SK-N-SH (cell line): ENCODE data around the gene KCTD12. TPM values are rescaled to one million over a fixed set of nuclear protein-coding genes. Genes with fewer than 3 reads are reported as not detected.
"Not testable (repeated sequence)": the region's sequence is repeated elsewhere in the genome, so short reads cannot be mapped to it uniquely, and the experiment has no call there.

Experiments
- CTCF ChIA-PET: fragments of 300-600, 350-600 bp; formaldehyde crosslinking; extraction: SDS; loops from one replicate; lab custom pipeline; 2021; lab: Yijun Ruan, JAX
- POLR2A ChIA-PET: fragments of 350-600 bp; sonication (Branson Sonifier 250); formaldehyde crosslinking; extraction: SDS; loops from one replicate; lab custom pipeline; 2020; ENCODE audit warnings: antibody characterized with exemption, inconsistent platforms; lab: Yijun Ruan, JAX
- DNase-seq: peaks from one replicate; pipeline ENCODE4 v3.0.0; 2012
- H2AFZ ChIP-seq: fragments of 200-600 bp; sonication (generic); 2 replicates; pipeline ENCODE4 v1.8.1; 2016; ENCODE audit warnings: antibody characterized with exemption, mild to moderate bottlenecking, low read depth
- H3F3A ChIP-seq: fragments of 200-600 bp; sonication (generic); replicated peaks from 2 replicates; pipeline ENCODE3; 2016; ENCODE audit warnings: antibody characterized with exemption, mild to moderate bottlenecking; ENCODE audit not compliant: insufficient read depth
- H3K27ac ChIP-seq, 2 experiments: fragments of 200-500 bp in 1 of 2; fragments of 200-600 bp in 1 of 2; sonication (Bioruptor generic) in 1 of 2; sonication (generic), shearing (Covaris generic) in 1 of 2; 2 replicates each; pipeline versions ENCODE4 v1.5.1 to v1.6.1; 2014 to 2016; ENCODE audit warnings: low read depth in 2 of 2, inconsistent platforms in 1 of 2, low read length in 1 of 2, mild to moderate bottlenecking in 1 of 2, mixed read lengths in 1 of 2
- H3K27me3 ChIP-seq: fragments of 200-600 bp; sonication (generic), shearing (Covaris generic); 2 replicates; pipeline ENCODE4 v1.6.1; 2016; ENCODE audit warnings: mixed run types; ENCODE audit not compliant: insufficient read depth
- H3K36me3 ChIP-seq, 2 experiments: fragments of 200-500 bp in 1 of 2; fragments of 200-600 bp in 1 of 2; sonication (Bioruptor generic) in 1 of 2; sonication (generic) in 1 of 2; replicated peaks in 1 of 2; 2 replicates each; pipeline versions ENCODE3 to v1.5.1; 2014 to 2016; ENCODE audit warnings: low read length in 1 of 2, mild to moderate bottlenecking in 1 of 2; ENCODE audit not compliant: insufficient read depth in 2 of 2, control insufficient read depth in 1 of 2
- H3K4me1 ChIP-seq, 2 experiments: fragments of 200-500 bp in 1 of 2; fragments of 200-600 bp in 1 of 2; sonication (Bioruptor generic) in 1 of 2; sonication (generic), shearing (Covaris generic) in 1 of 2; 2 replicates each; pipeline versions ENCODE4 v1.5.1 to v1.6.1; 2014 to 2016; ENCODE audit warnings: low read depth in 1 of 2, low read length in 1 of 2, mixed run types in 1 of 2; ENCODE audit not compliant: insufficient read depth in 2 of 2, control insufficient read depth in 1 of 2
- H3K4me2 ChIP-seq: fragments of 200-600 bp; sonication (generic), shearing (Covaris generic); 2 replicates; pipeline ENCODE4 v1.6.1; 2017; ENCODE audit warnings: mixed run types
- H3K4me3 ChIP-seq, 2 experiments: fragments of 200-500 bp in 1 of 2; fragments of 200-600 bp in 1 of 2; sonication (Bioruptor generic) in 1 of 2; sonication (generic), shearing (Covaris generic) in 1 of 2; 2 replicates each; pipeline versions ENCODE4 v1.5.1 to v1.8.1; 2014 to 2016; ENCODE audit warnings: low read depth in 2 of 2, inconsistent platforms in 1 of 2, low read length in 1 of 2, mild to moderate bottlenecking in 1 of 2, mixed read lengths in 1 of 2, moderate library complexity in 1 of 2
- H3K79me2 ChIP-seq: fragments of 200-600 bp; sonication (generic); 2 replicates; pipeline ENCODE4 v1.8.1; 2017; ENCODE audit warnings: mild to moderate bottlenecking; ENCODE audit not compliant: insufficient read depth
- H3K9ac ChIP-seq: fragments of 200-600 bp; sonication (generic); 2 replicates; pipeline ENCODE4 v1.6.1; 2017; ENCODE audit warnings: mixed run types
- H3K9me2 ChIP-seq: fragments of 200-600 bp; sonication (generic); 2 replicates; pipeline ENCODE4 v1.6.1; 2017; ENCODE audit warnings: mixed run types
- H3K9me3 ChIP-seq: fragments of 200-600 bp; sonication (generic); 2 replicates; pipeline ENCODE4 v1.6.1; 2017; ENCODE audit warnings: mixed run types, mild to moderate bottlenecking, moderate library complexity
- H4K20me1 ChIP-seq: fragments of 200-600 bp; sonication (generic); 2 replicates; pipeline ENCODE4 v1.6.1; 2017; ENCODE audit warnings: mild to moderate bottlenecking, mixed run types; ENCODE audit not compliant: insufficient read depth
- FOXJ3 ChIP-seq: sonication (generic); formaldehyde crosslinking; IDR thresholded peaks from 2 replicates; pipeline ENCODE4 v1.5.1; 2020; ENCODE audit warnings: mild to moderate bottlenecking, missing genetic modification reagents
- GABPA ChIP-seq: IDR thresholded peaks from 2 replicates; pipeline ENCODE4 v1.4.0; 2012; ENCODE audit warnings: low read depth, mild to moderate bottlenecking
- MEF2A ChIP-seq: IDR thresholded peaks from 2 replicates; pipeline ENCODE4 v1.4.0; 2012; ENCODE audit warnings: low read depth, borderline replicate concordance
- RAD21 ChIP-seq: IDR thresholded peaks from 2 replicates; pipeline ENCODE4 v1.6.1; 2012; ENCODE audit warnings: mild to moderate bottlenecking, low read length
- RFX5 ChIP-seq: IDR thresholded peaks from 2 replicates; pipeline ENCODE4 v1.6.1; 2012; ENCODE audit warnings: mild to moderate bottlenecking, improper control_type of control experiment, low read length
- SIN3A ChIP-seq: IDR thresholded peaks from 2 replicates; pipeline ENCODE4 v1.6.1; 2012; ENCODE audit warnings: low read depth, mild to moderate bottlenecking, low read length, moderate library complexity, borderline replicate concordance
- SMC3 ChIP-seq: IDR thresholded peaks from 2 replicates; pipeline ENCODE4 v1.6.1; 2012; ENCODE audit warnings: low read depth, low read length, improper control_type of control experiment
- WGBS: methylation state at CpG from one replicate; pipeline ENCODE4 v1.1.6; 2017; ENCODE audit warnings: low lambda C conversion rate; 5-methylcytosine and 5-hydroxymethylcytosine counted together
- polyA plus RNA-seq, 3 experiments: library from polyadenylated mRNA; depleted of rRNA; stranded (reverse); fragments of >200 nt; gene quantifications; 2 replicates each; pipeline ENCODE4 v1.2.3, GENCODE V29; 2012
- TF ChIP-seq, protein P1 (sequence below): fragments of 200-600 bp; sonication (generic); IDR thresholded peaks from 2 replicates; pipeline ENCODE4 v1.6.1; 2017; ENCODE audit warnings: antibody characterized with exemption, mild to moderate bottlenecking, moderate library complexity
- TF ChIP-seq, protein P2 (sequence below): IDR thresholded peaks from 2 replicates; pipeline ENCODE4 v1.4.0; 2012; ENCODE audit warnings: low read depth, borderline replicate concordance

Gene KCTD12
- polyA plus RNA-seq, 1 of the 3 experiments (the other 2 are of a cell fraction): 1.0 TPM

DNA sequence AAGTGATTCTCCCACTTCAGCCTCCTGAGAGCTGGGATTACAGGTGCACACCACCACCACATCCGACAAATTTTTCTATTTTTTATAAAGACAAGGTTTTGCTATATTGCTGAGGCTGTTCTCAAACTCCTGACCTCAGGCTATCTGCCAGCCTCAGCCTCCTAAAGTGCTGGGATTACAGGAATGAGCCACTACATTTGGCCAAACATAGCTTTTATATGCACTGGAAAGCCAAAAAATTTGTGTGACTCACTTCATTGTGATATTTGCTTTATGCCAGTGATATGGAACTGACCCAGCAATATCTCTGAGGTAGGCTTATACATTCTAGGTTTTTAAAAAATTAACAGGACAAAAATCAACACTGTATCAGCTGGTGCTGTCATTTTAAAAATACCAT lies 35.3 kb upstream of the KCTD12 start:
- Histone ChIP-seq H3K36me3 (no peaks in the 10 kb centered on the region), H3K4me1 (no peaks in the 10 kb centered on the region; a peak in 1 of 4 replicates), H3K9me2 (no peaks in the 10 kb centered on the region), H2AFZ (no peak overlapping the region), H3K4me3 (no peak overlapping the region), H3K27ac (no peak overlapping the region), H3K27me3 (no peaks in the 10 kb centered on the region), H3K9ac (no peak overlapping the region), H3K9me3 (no peaks in the 10 kb centered on the region), H3K79me2 (no peaks in the 10 kb centered on the region), H3F3A (no peaks in the 10 kb centered on the region), H4K20me1 (no peaks in the 10 kb centered on the region), H3K4me2 (no peak overlapping the region)
- DNase-seq: no peak
- 71% methylated on average over 1 of the region's 1 CpG for WGBS
- ChIA-PET CTCF (interaction anchor here (1.0 to 3.0 kb wide), 3 partner anchors 18 to 1045 kb away, joined by 3 to 11 read pairs (median 7); no protein-coding TSS in a partner anchor), POLR2A (no interaction called here)
- TF ChIP-seq FOXJ3 (CRISPR knock-in tag) (no peak), RAD21 (no peak), RFX5 (no peak), GABPA (no peak), MEF2A (no peak), SIN3A (no peak), SMC3 (no peak)
- TF ChIP-seq, protein P1, sequence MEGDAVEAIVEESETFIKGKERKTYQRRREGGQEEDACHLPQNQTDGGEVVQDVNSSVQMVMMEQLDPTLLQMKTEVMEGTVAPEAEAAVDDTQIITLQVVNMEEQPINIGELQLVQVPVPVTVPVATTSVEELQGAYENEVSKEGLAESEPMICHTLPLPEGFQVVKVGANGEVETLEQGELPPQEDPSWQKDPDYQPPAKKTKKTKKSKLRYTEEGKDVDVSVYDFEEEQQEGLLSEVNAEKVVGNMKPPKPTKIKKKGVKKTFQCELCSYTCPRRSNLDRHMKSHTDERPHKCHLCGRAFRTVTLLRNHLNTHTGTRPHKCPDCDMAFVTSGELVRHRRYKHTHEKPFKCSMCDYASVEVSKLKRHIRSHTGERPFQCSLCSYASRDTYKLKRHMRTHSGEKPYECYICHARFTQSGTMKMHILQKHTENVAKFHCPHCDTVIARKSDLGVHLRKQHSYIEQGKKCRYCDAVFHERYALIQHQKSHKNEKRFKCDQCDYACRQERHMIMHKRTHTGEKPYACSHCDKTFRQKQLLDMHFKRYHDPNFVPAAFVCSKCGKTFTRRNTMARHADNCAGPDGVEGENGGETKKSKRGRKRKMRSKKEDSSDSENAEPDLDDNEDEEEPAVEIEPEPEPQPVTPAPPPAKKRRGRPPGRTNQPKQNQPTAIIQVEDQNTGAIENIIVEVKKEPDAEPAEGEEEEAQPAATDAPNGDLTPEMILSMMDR: no peak
- TF ChIP-seq, protein P2, sequence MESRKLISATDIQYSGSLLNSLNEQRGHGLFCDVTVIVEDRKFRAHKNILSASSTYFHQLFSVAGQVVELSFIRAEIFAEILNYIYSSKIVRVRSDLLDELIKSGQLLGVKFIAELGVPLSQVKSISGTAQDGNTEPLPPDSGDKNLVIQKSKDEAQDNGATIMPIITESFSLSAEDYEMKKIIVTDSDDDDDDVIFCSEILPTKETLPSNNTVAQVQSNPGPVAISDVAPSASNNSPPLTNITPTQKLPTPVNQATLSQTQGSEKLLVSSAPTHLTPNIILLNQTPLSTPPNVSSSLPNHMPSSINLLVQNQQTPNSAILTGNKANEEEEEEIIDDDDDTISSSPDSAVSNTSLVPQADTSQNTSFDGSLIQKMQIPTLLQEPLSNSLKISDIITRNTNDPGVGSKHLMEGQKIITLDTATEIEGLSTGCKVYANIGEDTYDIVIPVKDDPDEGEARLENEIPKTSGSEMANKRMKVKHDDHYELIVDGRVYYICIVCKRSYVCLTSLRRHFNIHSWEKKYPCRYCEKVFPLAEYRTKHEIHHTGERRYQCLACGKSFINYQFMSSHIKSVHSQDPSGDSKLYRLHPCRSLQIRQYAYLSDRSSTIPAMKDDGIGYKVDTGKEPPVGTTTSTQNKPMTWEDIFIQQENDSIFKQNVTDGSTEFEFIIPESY: no peak

DNA sequence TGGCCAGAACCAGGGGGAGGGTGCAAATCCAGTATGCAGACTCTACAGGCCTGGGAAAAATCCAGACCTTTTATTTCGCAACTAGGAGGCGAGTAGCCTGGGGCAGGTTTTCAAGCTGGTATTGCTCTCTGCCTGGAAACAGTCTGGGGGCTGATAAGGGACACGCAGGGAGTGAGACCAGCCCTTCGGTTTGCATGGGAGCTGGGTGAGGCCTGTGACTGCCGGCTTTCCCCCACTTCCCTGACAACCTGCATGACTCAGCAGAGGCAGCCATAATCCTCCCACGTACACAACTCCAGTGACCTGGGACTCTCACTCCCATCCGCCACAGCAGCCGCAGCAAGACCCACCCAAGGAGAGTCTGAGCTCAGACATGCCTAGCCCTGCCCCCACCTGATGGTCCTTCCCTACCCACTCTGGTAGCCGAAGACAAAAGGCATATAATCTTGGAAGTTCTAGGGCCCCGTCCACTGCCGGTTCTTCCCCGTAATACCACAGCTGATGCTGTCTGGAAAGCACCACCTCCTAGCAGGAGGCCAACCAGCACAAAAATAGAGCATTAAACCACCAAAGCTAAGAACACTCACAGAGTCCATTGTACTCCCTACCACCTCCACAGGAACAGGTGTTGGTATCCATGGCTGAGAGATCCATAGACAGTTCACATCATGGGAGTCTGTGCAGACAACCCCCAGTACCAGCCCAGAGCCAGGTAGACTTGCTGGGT lies 31.7 kb upstream of the KCTD12 start:
- H3K9ac ChIP-seq, H3K27ac ChIP-seq, H3K4me2 ChIP-seq, H3K36me3 ChIP-seq, H3K4me3 ChIP-seq, H3K4me1 ChIP-seq, POLR2A ChIA-PET, H3K79me2 ChIP-seq, H3K9me3 ChIP-seq, H3F3A ChIP-seq, H2AFZ ChIP-seq, H3K27me3 ChIP-seq, H4K20me1 ChIP-seq, H3K9me2 ChIP-seq: not testable (repeated sequence)
- DNase-seq: peak; percentile 22
- CTCF ChIA-PET: interaction anchor here (1.3 to 2.0 kb wide), 2 partner anchors 13 to 14 kb away, joined by 3 to 7 read pairs; no protein-coding TSS in a partner anchor
- WGBS: 69% methylated on average over 10 of the region's 12 CpGs
